Measurements from ENCODE around the gene ARHGAP31.

Gene ARHGAP31

GRCh38 chr3:119388577-119388976, 94.4 kb downstream of the ARHGAP31 start:
- no peaks in the 10 kb centered on the region for H3F3A ChIP-seq (ENCODE audit: insufficient read depth)
- no peaks in the 10 kb centered on the region for H3K36me3 ChIP-seq (ENCODE audit: low read length)
- H2AFZ ChIP-seq (ENCODE audit: low read depth, low read length, severe bottlenecking), result no peak overlapping the region
- no peaks in the 10 kb centered on the region for H3K9me2 ChIP-seq (replicated peaks; ENCODE audit: insufficient read depth, low read length)
- H3K4me2 ChIP-seq (ENCODE audit: low read depth, low read length, poor library complexity, severe bottlenecking), result no peak overlapping the region
- no peaks in the 10 kb centered on the region for H3K79me2 ChIP-seq (ENCODE audit: insufficient read depth, low read length)
- H3K4me3 ChIP-seq (ENCODE audit: insufficient read depth, low read length, poor library complexity, severe bottlenecking), result no peak overlapping the region
- H3K27me3 ChIP-seq (ENCODE audit: low read length), result no peaks in the 10 kb centered on the region
- H4K20me1 ChIP-seq (ENCODE audit: low read depth, low read length), result no peaks in the 10 kb centered on the region
- H3K9ac ChIP-seq (ENCODE audit: low read length), result no peak overlapping the region
- no peak overlapping the region for H3K27ac ChIP-seq (ENCODE audit: low read depth, low read length)
- TF ChIP-seq, protein P1, sequence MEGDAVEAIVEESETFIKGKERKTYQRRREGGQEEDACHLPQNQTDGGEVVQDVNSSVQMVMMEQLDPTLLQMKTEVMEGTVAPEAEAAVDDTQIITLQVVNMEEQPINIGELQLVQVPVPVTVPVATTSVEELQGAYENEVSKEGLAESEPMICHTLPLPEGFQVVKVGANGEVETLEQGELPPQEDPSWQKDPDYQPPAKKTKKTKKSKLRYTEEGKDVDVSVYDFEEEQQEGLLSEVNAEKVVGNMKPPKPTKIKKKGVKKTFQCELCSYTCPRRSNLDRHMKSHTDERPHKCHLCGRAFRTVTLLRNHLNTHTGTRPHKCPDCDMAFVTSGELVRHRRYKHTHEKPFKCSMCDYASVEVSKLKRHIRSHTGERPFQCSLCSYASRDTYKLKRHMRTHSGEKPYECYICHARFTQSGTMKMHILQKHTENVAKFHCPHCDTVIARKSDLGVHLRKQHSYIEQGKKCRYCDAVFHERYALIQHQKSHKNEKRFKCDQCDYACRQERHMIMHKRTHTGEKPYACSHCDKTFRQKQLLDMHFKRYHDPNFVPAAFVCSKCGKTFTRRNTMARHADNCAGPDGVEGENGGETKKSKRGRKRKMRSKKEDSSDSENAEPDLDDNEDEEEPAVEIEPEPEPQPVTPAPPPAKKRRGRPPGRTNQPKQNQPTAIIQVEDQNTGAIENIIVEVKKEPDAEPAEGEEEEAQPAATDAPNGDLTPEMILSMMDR (IDR thresholded peaks at IDR 0.05; ENCODE audit: insufficient read depth, low read length, poor library complexity, severe bottlenecking), result no peak
- no peak for TF ChIP-seq EZH2phosphoT487 (conservative IDR thresholded peaks at IDR 0.05; ENCODE audit: low read length)
- no peaks in the 10 kb centered on the region for H3K9me3 ChIP-seq (ENCODE audit: insufficient read depth, low read length)

GRCh38 chr3:119395923-119396358, 101.8 kb downstream of the ARHGAP31 start:
- H2AFZ ChIP-seq (ENCODE audit: low read depth, low read length, severe bottlenecking), result no peak overlapping the region
- H3K79me2 ChIP-seq (ENCODE audit: insufficient read depth, low read length), result no peaks in the 10 kb centered on the region
- H3K9me2 ChIP-seq (replicated peaks; ENCODE audit: insufficient read depth, low read length), result no peaks in the 10 kb centered on the region
- H3K9ac ChIP-seq (ENCODE audit: low read length), result no peak overlapping the region
- TF ChIP-seq, protein P1 (IDR thresholded peaks at IDR 0.05; ENCODE audit: insufficient read depth, low read length, poor library complexity, severe bottlenecking), result no peak
- no peak for TF ChIP-seq EZH2phosphoT487 (conservative IDR thresholded peaks at IDR 0.05; ENCODE audit: low read length)
- no peak overlapping the region for H3K27ac ChIP-seq (ENCODE audit: low read depth, low read length)
- H3K27me3 ChIP-seq (ENCODE audit: low read length), result no peaks in the 10 kb centered on the region
- H4K20me1 ChIP-seq (ENCODE audit: low read depth, low read length), result no peaks in the 10 kb centered on the region
- H3K9me3 ChIP-seq (ENCODE audit: insufficient read depth, low read length), result no peaks in the 10 kb centered on the region
- H3K4me2 ChIP-seq (ENCODE audit: low read depth, low read length, poor library complexity, severe bottlenecking), result no peak overlapping the region
- no peaks in the 10 kb centered on the region for H3K36me3 ChIP-seq (ENCODE audit: low read length)
- no peak overlapping the region for H3K4me3 ChIP-seq (ENCODE audit: insufficient read depth, low read length, poor library complexity, severe bottlenecking)
- no peaks in the 10 kb centered on the region for H3F3A ChIP-seq (ENCODE audit: insufficient read depth)

DNA sequence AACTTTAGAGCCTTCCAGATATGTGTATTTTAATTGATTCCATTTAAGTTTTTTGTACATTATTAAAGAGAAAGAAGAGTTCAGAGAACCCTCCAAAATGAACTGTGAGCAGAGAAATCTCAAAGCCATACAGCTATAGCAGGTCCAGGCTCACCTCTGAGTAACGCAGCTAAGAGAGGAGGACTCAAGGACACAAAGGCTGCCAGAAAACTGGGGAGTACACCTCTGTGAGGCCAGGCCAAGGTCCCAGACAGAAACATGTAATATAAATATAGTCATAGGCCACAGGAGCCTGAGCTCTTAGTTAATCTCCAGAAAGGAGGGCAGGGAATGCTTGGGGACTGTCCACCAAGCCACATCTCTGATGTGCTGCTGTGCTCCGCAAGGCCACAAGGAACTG, 102.7 kb downstream of the ARHGAP31 start:
- Histone ChIP-seq H3F3A (ENCODE audit: insufficient read depth) (no peaks in the 10 kb centered on the region), H3K4me3 (ENCODE audit: insufficient read depth, low read length, poor library complexity, severe bottlenecking) (no peak overlapping the region)

More for the DNA sequence above, 102.7 kb downstream of the ARHGAP31 start:
- no peak overlapping the region for H2AFZ ChIP-seq (ENCODE audit: low read depth, low read length, severe bottlenecking)
- TF ChIP-seq EZH2phosphoT487 (conservative IDR thresholded peaks at IDR 0.05; ENCODE audit: low read length), result no peak
- TF ChIP-seq, protein P1 (IDR thresholded peaks at IDR 0.05; ENCODE audit: insufficient read depth, low read length, poor library complexity, severe bottlenecking), result no peak
- no peaks in the 10 kb centered on the region for H3K79me2 ChIP-seq (ENCODE audit: insufficient read depth, low read length)
- H3K27me3 ChIP-seq (ENCODE audit: low read length), result no peaks in the 10 kb centered on the region
- H3K9me3 ChIP-seq (ENCODE audit: insufficient read depth, low read length), result no peaks in the 10 kb centered on the region
- H3K9ac ChIP-seq (ENCODE audit: low read length), result no peak overlapping the region
- H3K36me3 ChIP-seq (ENCODE audit: low read length), result no peaks in the 10 kb centered on the region
- H4K20me1 ChIP-seq (ENCODE audit: low read depth, low read length), result no peaks in the 10 kb centered on the region
- no peak overlapping the region for H3K27ac ChIP-seq (ENCODE audit: low read depth, low read length)
- H3K9me2 ChIP-seq (replicated peaks; ENCODE audit: insufficient read depth, low read length), result no peaks in the 10 kb centered on the region
- H3K4me2 ChIP-seq (ENCODE audit: low read depth, low read length, poor library complexity, severe bottlenecking), result no peak overlapping the region

Measured in SU-DHL-6 (cell line).